IMR-90 (cell line): ENCODE data around the gene KRR1. TPM values are rescaled to one million over a fixed set of nuclear protein-coding genes. Genes with fewer than 3 reads are reported as not detected.

Experiments
- ATAC-seq: fragments of 200-7000 bp; cut with Tn5 transposase; 2 replicates; pipeline ENCODE4 v1.9.1; 2020; ENCODE audit warnings: low read depth, mild to moderate bottlenecking, moderate library complexity
- BruUV-seq: library from RNA; stranded (reverse); fragments of 400-500 nt; replicated peaks from 2 replicates; lab custom pipeline; 2021; lab: Mats Ljungman, UMichigan
- CTCF ChIA-PET: fragments of 300-600 bp; formaldehyde crosslinking; extraction: SDS; loops from one replicate; lab custom pipeline; 2021; ENCODE audit warnings: antibody characterized with exemption; lab: Yijun Ruan, JAX
- POLR2A ChIA-PET: fragments of 300-600 bp; sonication (Branson Sonifier 250); formaldehyde crosslinking; loops from one replicate; lab custom pipeline; 2022; ENCODE audit warnings: antibody characterized with exemption; ENCODE audit not compliant: unreplicated experiment; lab: Charles Lee
- DNase-seq: peaks from one replicate; pipeline ENCODE4 v3.0.0; 2013
- H2AFZ ChIP-seq: replicated peaks from 2 replicates; pipeline ENCODE3; 2013; ENCODE audit warnings: low read length, mild to moderate bottlenecking; ENCODE audit not compliant: poor library complexity
- H2AK5ac ChIP-seq: 2 replicates; pipeline ENCODE4 v1.6.1; 2013; ENCODE audit warnings: low read depth, low read length, inconsistent platforms
- H2AK9ac ChIP-seq: replicated peaks from 2 replicates; pipeline ENCODE3; 2013; ENCODE audit warnings: mild to moderate bottlenecking, low read depth, low read length, moderate library complexity; ENCODE audit not compliant: poor library complexity
- H2BK120ac ChIP-seq: 2 replicates; pipeline ENCODE4 v1.6.1; 2013; ENCODE audit warnings: low read depth, low read length, inconsistent platforms
- H2BK15ac ChIP-seq: 3 replicates; pipeline ENCODE4 v1.6.1; 2013; ENCODE audit warnings: low read depth, low read length, inconsistent platforms
- H2BK20ac ChIP-seq: 2 replicates; pipeline ENCODE4 v1.6.1; 2013; ENCODE audit warnings: low read depth, mild to moderate bottlenecking, inconsistent platforms, low read length, moderate library complexity
- H2BK5ac ChIP-seq: 2 replicates; pipeline ENCODE4 v1.6.1; 2013; ENCODE audit warnings: mild to moderate bottlenecking, low read depth, low read length, inconsistent platforms; ENCODE audit not compliant: poor library complexity, severe bottlenecking
- H3K14ac ChIP-seq: replicated peaks from 2 replicates; pipeline ENCODE4 v1.6.1; 2013; ENCODE audit warnings: low read depth, low read length, inconsistent platforms
- H3K18ac ChIP-seq: 2 replicates; pipeline ENCODE4 v1.6.1; 2013; ENCODE audit warnings: low read depth, low read length, control low read depth
- H3K23ac ChIP-seq: 2 replicates; pipeline ENCODE4 v1.6.1; 2013; ENCODE audit warnings: low read depth, low read length, inconsistent platforms
- H3K27ac ChIP-seq: 2 replicates; pipeline ENCODE4 v1.5.1; 2013; ENCODE audit warnings: mild to moderate bottlenecking, control low read depth, low read length; ENCODE audit not compliant: insufficient read depth
- H3K27me3 ChIP-seq: 2 replicates; pipeline ENCODE4 v1.6.1; 2013; ENCODE audit warnings: low read length; ENCODE audit not compliant: control insufficient read depth, insufficient read depth
- H3K36me3 ChIP-seq: 2 replicates; pipeline ENCODE4 v1.6.1; 2013; ENCODE audit warnings: low read length, mixed read lengths; ENCODE audit not compliant: control insufficient read depth, insufficient read depth
- H3K4ac ChIP-seq: 2 replicates; pipeline ENCODE4 v1.6.1; 2013; ENCODE audit warnings: low read depth, low read length, inconsistent platforms
- H3K4me1 ChIP-seq: 2 replicates; pipeline ENCODE4 v1.6.1; 2013; ENCODE audit warnings: low read length, mixed read lengths; ENCODE audit not compliant: control insufficient read depth, insufficient read depth
- H3K4me2 ChIP-seq: 2 replicates; pipeline ENCODE4 v1.6.1; 2013; ENCODE audit warnings: low read depth, mild to moderate bottlenecking, control low read depth, low read length, moderate library complexity
- H3K4me3 ChIP-seq: 2 replicates; pipeline ENCODE4 v1.5.1; 2013; ENCODE audit warnings: low read depth, mild to moderate bottlenecking, control low read depth, low read length, moderate library complexity; ENCODE audit not compliant: insufficient read depth
- H3K56ac ChIP-seq: 2 replicates; pipeline ENCODE4 v1.6.1; 2013; ENCODE audit warnings: low read length, inconsistent platforms; ENCODE audit not compliant: insufficient read depth; ENCODE audit errors: extremely low read depth
- H3K79me1 ChIP-seq, 2 experiments: 2 replicates each; pipeline ENCODE4 v1.6.1; 2013; ENCODE audit warnings: low read length in 2 of 2, inconsistent platforms in 1 of 2, low read depth in 1 of 2
- H3K9ac ChIP-seq: 2 replicates; pipeline ENCODE4 v1.6.1; 2013; ENCODE audit warnings: low read depth, low read length, control low read depth
- H3K9me1 ChIP-seq: 2 replicates; pipeline ENCODE4 v1.6.1; 2013; ENCODE audit warnings: low read length, inconsistent platforms; ENCODE audit not compliant: insufficient read depth
- H3K9me3 ChIP-seq: 2 replicates; pipeline ENCODE4 v1.6.1; 2013; ENCODE audit warnings: low read length; ENCODE audit not compliant: control insufficient read depth, insufficient read depth
- H4K20me1 ChIP-seq: 2 replicates; pipeline ENCODE4 v1.6.1; 2013; ENCODE audit warnings: low read length, inconsistent platforms; ENCODE audit not compliant: insufficient read depth
- H4K5ac ChIP-seq: 2 replicates; pipeline ENCODE4 v1.6.1; 2013; ENCODE audit warnings: mild to moderate bottlenecking, low read depth, low read length, control low read depth
- H4K8ac ChIP-seq, 2 experiments: 2 replicates each; pipeline ENCODE4 v1.6.1; 2013; ENCODE audit warnings: low read depth in 2 of 2, low read length in 2 of 2, control low read depth in 1 of 2, inconsistent platforms in 1 of 2
- H4K91ac ChIP-seq: 2 replicates; pipeline ENCODE4 v1.6.1; 2013; ENCODE audit warnings: low read depth, low read length, inconsistent platforms; ENCODE audit not compliant: insufficient read depth
- BHLHE40 ChIP-seq: fragments of 150-350 bp; IDR thresholded peaks from 2 replicates; pipeline ENCODE4 v1.6.1; 2016; ENCODE audit warnings: mild to moderate bottlenecking, low read depth, low read length
- CEBPB ChIP-seq: IDR thresholded peaks from 2 replicates; pipeline ENCODE4 v1.6.1; 2012; ENCODE audit warnings: low read depth, low read length, improper control_type of control experiment
- CHD1 ChIP-seq: IDR thresholded peaks from 2 replicates; pipeline ENCODE4 v1.6.1; 2012; ENCODE audit warnings: low read depth, low read length, improper control_type of control experiment
- MAFK ChIP-seq: IDR thresholded peaks from 2 replicates; pipeline ENCODE4 v1.6.1; 2012; ENCODE audit warnings: low read depth, low read length, improper control_type of control experiment
- MAZ ChIP-seq: IDR thresholded peaks from 2 replicates; pipeline ENCODE4 v1.6.1; 2012; ENCODE audit warnings: low read depth, mild to moderate bottlenecking, low read length, improper control_type of control experiment, moderate library complexity, borderline replicate concordance
- NFE2L2 ChIP-seq: fragments of 150-350 bp; IDR thresholded peaks from 2 replicates; pipeline ENCODE4 v1.6.1; 2016; ENCODE audit warnings: low read depth, mild to moderate bottlenecking, low read length
- POLR2A ChIP-seq: IDR thresholded peaks from 2 replicates; pipeline ENCODE4 v1.6.1; 2012; ENCODE audit warnings: mild to moderate bottlenecking, low read depth, low read length
- RAD21 ChIP-seq: IDR thresholded peaks from 2 replicates; pipeline ENCODE4 v1.6.1; 2012; ENCODE audit warnings: low read length, improper control_type of control experiment
- RCOR1 ChIP-seq: IDR thresholded peaks from 2 replicates; pipeline ENCODE4 v1.6.1; 2012; ENCODE audit warnings: mild to moderate bottlenecking, low read length, improper control_type of control experiment; ENCODE audit not compliant: insufficient replicate concordance
- RFX5 ChIP-seq: IDR thresholded peaks from 2 replicates; pipeline ENCODE4 v1.8.0; 2012; ENCODE audit warnings: low read depth, mild to moderate bottlenecking, low read length, moderate library complexity
- SMC3 ChIP-seq: fragments of 150-350 bp; IDR thresholded peaks from 2 replicates; pipeline ENCODE4 v1.6.1; 2016; ENCODE audit warnings: low read depth, mild to moderate bottlenecking, antibody characterized with exemption, low read length, moderate library complexity
- WGBS, 2 experiments: methylation state at CpG; one replicate each; pipeline versions ENCODE4 v1.1.5 to v1.1.7; 2013; ENCODE audit warnings: missing lambda C conversion rate in 2 of 2; ENCODE audit not compliant: insufficient read length in 1 of 2; ENCODE audit errors: extremely low coverage in 2 of 2; 5-methylcytosine and 5-hydroxymethylcytosine counted together
- dilution Hi-C: fragments of 300-500 bp; cut with HindIII; formaldehyde crosslinking; loops from one replicate; pipeline ENCODE4 v1.14.3; 2018; ENCODE audit warnings: low sequenced_read_pairs; ENCODE audit not compliant: unreplicated experiment
- in situ Hi-C: fragments of 300-500 bp; cut with MboI; formaldehyde crosslinking; loops from 3 replicates; pipeline ENCODE4 v1.14.3; 2019; ENCODE audit warnings: low sequenced_read_pairs, inconsistent platforms, mixed read lengths
- intact Hi-C: fragments of 100-400 bp; cut with micrococcal nuclease; formaldehyde crosslinking; loops from 2 replicates; pipeline ENCODE4 v1.10.0; 2022
- polyA plus RNA-seq, 3 experiments: library from polyadenylated mRNA; depleted of rRNA; stranded (reverse); fragments of >200 nt; gene quantifications; 2 replicates each; pipeline ENCODE4 v1.2.3, GENCODE V29; 2012; ENCODE audit warnings: low replicate concordance in 1 of 3
- total RNA-seq: library from RNA; depleted of rRNA; stranded (reverse); fragments of >200 nt; gene quantifications from 2 replicates; pipeline ENCODE4 v1.2.3, GENCODE V29; 2012
- TF ChIP-seq, protein P1 (sequence below): conservative IDR thresholded peaks from 2 replicates; pipeline ENCODE4 v1.5.1; 2012; ENCODE audit warnings: mild to moderate bottlenecking, low read depth, low read length, improper control_type of control experiment
- TF ChIP-seq, protein P2 (sequence below): fragments of 150-350 bp; IDR thresholded peaks from 2 replicates; pipeline ENCODE4 v1.6.1; 2017; ENCODE audit warnings: mild to moderate bottlenecking, antibody characterized with exemption, low read length, low read depth
- TF ChIP-seq, protein P3 (sequence below): fragments of 150-350 bp; IDR thresholded peaks from 2 replicates; pipeline ENCODE4 v1.6.1; 2016; ENCODE audit warnings: low read depth, mild to moderate bottlenecking, low read length, moderate library complexity, borderline replicate concordance

The KRR1 gene
- total and polyA plus RNA-seq, 2 of the 4 experiments (the other 2 are of a cell fraction), result 18.3 to 31.4 TPM

DNA sequence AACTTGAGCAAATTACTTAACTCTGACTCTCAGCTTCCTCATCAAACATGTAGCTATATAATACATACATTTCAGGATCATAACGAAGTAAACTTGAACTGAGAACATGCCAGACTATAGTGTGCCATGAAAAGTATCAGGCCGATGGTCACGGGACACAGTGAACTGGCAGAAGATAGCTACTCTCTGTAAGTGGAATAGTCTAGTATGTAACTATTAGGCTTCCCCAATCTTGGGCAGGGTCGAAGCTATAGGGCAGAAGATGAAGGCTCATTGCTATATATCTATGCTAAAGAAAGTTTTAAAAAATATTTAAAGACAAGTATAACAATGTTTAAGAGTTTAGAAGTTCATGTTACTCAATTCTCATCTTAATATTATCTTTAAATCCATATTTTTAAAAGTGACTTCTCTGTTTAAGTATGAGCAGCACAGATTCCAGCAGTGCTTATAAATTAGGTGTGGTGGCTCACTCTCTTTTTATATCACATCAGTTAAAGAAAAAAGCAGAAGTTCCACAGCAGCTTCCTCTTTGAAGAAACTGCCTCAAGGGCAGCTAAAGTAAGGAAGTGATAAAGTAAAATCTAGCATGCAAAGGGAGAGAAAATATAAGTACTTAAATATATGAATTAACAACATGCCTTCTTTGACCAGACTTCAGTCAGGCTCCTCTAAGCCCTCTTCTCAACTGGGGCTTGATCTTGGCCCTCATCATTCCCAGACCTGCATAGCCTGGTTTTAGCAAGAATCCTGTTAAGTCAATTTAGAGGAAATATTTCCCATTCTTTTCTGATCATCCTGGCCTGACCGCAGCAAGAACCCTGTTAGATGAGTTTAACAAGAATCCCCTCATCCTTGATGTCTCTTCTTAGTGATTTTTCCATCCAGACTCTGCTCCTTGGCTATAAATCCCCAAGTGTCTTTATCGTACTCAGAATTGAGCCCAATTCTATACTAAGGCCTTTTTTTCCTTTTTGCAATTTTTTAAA is 39.2 kb downstream of the KRR1 start:
- Histone ChIP-seq H3K9me3 (no peaks in the 10 kb centered on the region), H2BK120ac (no peak overlapping the region), H3K27me3 (no peaks in the 10 kb centered on the region), H4K91ac (no peak overlapping the region), H3K4me2 (no peak overlapping the region), H3K36me3 (no peaks in the 10 kb centered on the region), H3K23ac (no peak overlapping the region), H3K56ac (no peak overlapping the region), H2BK20ac (no peak overlapping the region), H4K20me1 (no peaks in the 10 kb centered on the region), H3K18ac (no peak overlapping the region), H2BK5ac (no peak overlapping the region), H4K5ac (no peak overlapping the region), H2AK9ac (no peak overlapping the region), H2BK15ac (no peak overlapping the region), H3K4me1 (no peaks in the 10 kb centered on the region), H3K4me3 (no peak overlapping the region), H3K9me1 (no peaks in the 10 kb centered on the region), H2AFZ (no peak overlapping the region), H3K4ac (no peak overlapping the region), H4K8ac (no peak overlapping the region), H3K79me1 (no peaks in the 10 kb centered on the region), H3K27ac (no peak overlapping the region), H3K14ac (no peak overlapping the region), H2AK5ac (no peak overlapping the region), H3K9ac (no peak overlapping the region)
- no TSS peak for BruUV-seq
- in situ Hi-C loops (no loop called here), intact Hi-C loops (no loop called here), dilution Hi-C loops (no loop called here)
- 80% methylated on average over 1 of the region's 6 CpGs; no CpG with 5 or more reads in 1 of the 2 experiments for WGBS, 2 experiments
- no peak for ATAC-seq
- ChIA-PET POLR2A (no interaction called here), CTCF (no interaction called here)
- no peak for DNase-seq
- TF ChIP-seq BHLHE40 (no peak), CHD1 (no peak), NFE2L2 (no peak), MAFK (no peak), MAZ (no peak), RAD21 (no peak), SMC3 (no peak), RFX5 (no peak), RCOR1 (no peak), POLR2A (no peak), CEBPB (no peak)
- TF ChIP-seq, protein P1, sequence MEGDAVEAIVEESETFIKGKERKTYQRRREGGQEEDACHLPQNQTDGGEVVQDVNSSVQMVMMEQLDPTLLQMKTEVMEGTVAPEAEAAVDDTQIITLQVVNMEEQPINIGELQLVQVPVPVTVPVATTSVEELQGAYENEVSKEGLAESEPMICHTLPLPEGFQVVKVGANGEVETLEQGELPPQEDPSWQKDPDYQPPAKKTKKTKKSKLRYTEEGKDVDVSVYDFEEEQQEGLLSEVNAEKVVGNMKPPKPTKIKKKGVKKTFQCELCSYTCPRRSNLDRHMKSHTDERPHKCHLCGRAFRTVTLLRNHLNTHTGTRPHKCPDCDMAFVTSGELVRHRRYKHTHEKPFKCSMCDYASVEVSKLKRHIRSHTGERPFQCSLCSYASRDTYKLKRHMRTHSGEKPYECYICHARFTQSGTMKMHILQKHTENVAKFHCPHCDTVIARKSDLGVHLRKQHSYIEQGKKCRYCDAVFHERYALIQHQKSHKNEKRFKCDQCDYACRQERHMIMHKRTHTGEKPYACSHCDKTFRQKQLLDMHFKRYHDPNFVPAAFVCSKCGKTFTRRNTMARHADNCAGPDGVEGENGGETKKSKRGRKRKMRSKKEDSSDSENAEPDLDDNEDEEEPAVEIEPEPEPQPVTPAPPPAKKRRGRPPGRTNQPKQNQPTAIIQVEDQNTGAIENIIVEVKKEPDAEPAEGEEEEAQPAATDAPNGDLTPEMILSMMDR, result no peak
- TF ChIP-seq, protein P2, sequence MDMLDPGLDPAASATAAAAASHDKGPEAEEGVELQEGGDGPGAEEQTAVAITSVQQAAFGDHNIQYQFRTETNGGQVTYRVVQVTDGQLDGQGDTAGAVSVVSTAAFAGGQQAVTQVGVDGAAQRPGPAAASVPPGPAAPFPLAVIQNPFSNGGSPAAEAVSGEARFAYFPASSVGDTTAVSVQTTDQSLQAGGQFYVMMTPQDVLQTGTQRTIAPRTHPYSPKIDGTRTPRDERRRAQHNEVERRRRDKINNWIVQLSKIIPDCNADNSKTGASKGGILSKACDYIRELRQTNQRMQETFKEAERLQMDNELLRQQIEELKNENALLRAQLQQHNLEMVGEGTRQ, result no peak
- TF ChIP-seq, protein P3, sequence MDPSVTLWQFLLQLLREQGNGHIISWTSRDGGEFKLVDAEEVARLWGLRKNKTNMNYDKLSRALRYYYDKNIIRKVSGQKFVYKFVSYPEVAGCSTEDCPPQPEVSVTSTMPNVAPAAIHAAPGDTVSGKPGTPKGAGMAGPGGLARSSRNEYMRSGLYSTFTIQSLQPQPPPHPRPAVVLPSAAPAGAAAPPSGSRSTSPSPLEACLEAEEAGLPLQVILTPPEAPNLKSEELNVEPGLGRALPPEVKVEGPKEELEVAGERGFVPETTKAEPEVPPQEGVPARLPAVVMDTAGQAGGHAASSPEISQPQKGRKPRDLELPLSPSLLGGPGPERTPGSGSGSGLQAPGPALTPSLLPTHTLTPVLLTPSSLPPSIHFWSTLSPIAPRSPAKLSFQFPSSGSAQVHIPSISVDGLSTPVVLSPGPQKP, result no peak
